Spleen (tissue), 11 donors: ENCODE measurements around the gene SUSD3. TPM values are rescaled to one million over a fixed set of nuclear protein-coding genes. Genes with fewer than 3 reads are reported as not detected.

ENCODE experiments used
- DNase-seq: peaks from one replicate; pipeline ENCODE4 v3.0.0-alpha.2; 2020
- H3K27ac ChIP-seq, 8 donors: fragments of 200-600 bp; sonication (generic) in 7 of 8; 1 replicate in 4 of 8; 2 replicates in 4 of 8; pipeline versions ENCODE4 v1.5.0 to v1.8.0; 2016 to 2021; ENCODE audit warnings: inconsistent platforms in 4 of 8, mild to moderate bottlenecking in 4 of 8, moderate library complexity in 1 of 8
- H3K27me3 ChIP-seq, 7 donors: fragments of 200-600 bp; sonication (generic) in 6 of 7; replicated peaks in 1 of 7; 1 replicate in 4 of 7; 2 replicates in 3 of 7; pipeline versions ENCODE4 v1.5.0 to v1.8.0; 2016 to 2021; ENCODE audit warnings: inconsistent platforms in 3 of 7, mild to moderate bottlenecking in 1 of 7
- H3K36me3 ChIP-seq, 6 donors: fragments of 200-600 bp; sonication (generic) in 5 of 6; 1 replicate in 4 of 6; 2 replicates in 2 of 6; pipeline versions ENCODE4 v1.5.0 to v1.8.0; 2016 to 2021; ENCODE audit warnings: inconsistent platforms in 2 of 6
- H3K4me1 ChIP-seq, 6 donors: fragments of 200-600 bp; sonication (generic) in 5 of 6; 1 replicate in 3 of 6; 2 replicates in 3 of 6; pipeline versions ENCODE4 v1.5.0 to v1.8.0; 2016 to 2021; ENCODE audit warnings: inconsistent platforms in 3 of 6
- H3K4me3 ChIP-seq, 8 donors: fragments of 200-600 bp; sonication (generic) in 7 of 8; 1 replicate in 4 of 8; 2 replicates in 4 of 8; pipeline versions ENCODE4 v1.5.0 to v1.8.0; 2016 to 2021; ENCODE audit warnings: inconsistent platforms in 4 of 8, mild to moderate bottlenecking in 4 of 8, moderate library complexity in 2 of 8
- H3K9me3 ChIP-seq, 8 donors: fragments of 200-600 bp; sonication (generic) in 7 of 8; 1 replicate in 4 of 8; 2 replicates in 4 of 8; pipeline versions ENCODE4 v1.5.0 to v1.8.0; 2016 to 2021; ENCODE audit warnings: inconsistent platforms in 4 of 8
- CTCF ChIP-seq, 11 experiments: fragments of 200-600 bp in 7 of 11; fragments of 450-650 bp in 4 of 11; sonication (generic) in 4 of 11; IDR thresholded peaks in 8 of 11; conservative IDR thresholded peaks in 3 of 11; 1 replicate in 7 of 11; 2 replicates in 4 of 11; pipeline versions ENCODE4 v1.4.0 to v1.8.0; 2016 to 2021; ENCODE audit warnings: antibody characterized with exemption in 11 of 11, inconsistent platforms in 4 of 11, mild to moderate bottlenecking in 1 of 11
- POLR2A ChIP-seq, 3 donors: fragments of 450-650 bp; IDR thresholded peaks; one replicate each; pipeline ENCODE4 v1.5.1; 2017; ENCODE audit warnings: antibody characterized with exemption in 3 of 3, mild to moderate bottlenecking in 1 of 3
- POLR2AphosphoS5 ChIP-seq, 3 donors: sonication (generic); formaldehyde crosslinking; IDR thresholded peaks; one replicate each; pipeline ENCODE4 v1.5.1; 2017; ENCODE audit warnings: antibody characterized with exemption in 3 of 3
- WGBS, 5 donors: extraction: QIAGEN DNeasy Blood & Tissue Kit in 3 of 5; methylation state at CpG; one replicate each; pipeline versions ENCODE4 v1.1.5 to v1.1.7; 2013 to 2018; 5-methylcytosine and 5-hydroxymethylcytosine counted together
- intact Hi-C: fragments of 100-400 bp; cut with DNase I; formaldehyde crosslinking; loops from one replicate; pipeline ENCODE4 v1.15.0; 2023; ENCODE audit warnings: low total_unique reads
- polyA plus RNA-seq, 3 donors: library from polyadenylated mRNA; stranded (reverse); fragments of 200-250 nt; gene quantifications; one replicate each; pipeline ENCODE4 v1.2.1, GENCODE V29; 2013
- total RNA-seq, 7 donors: library from RNA; depleted of rRNA in 3 of 7; stranded (reverse); fragments of >200 nt in 3 of 7; fragmentation: NEBNext Ultra II Directional in 4 of 7; extraction: Animal tissue kit (Norgen Biotek cat#: 25700) in 4 of 7; gene quantifications; one replicate each; pipeline versions ENCODE4 v1.1.0 to v1.2.1, GENCODE V29; 2016 to 2021
- donor health status: healthy with polysubstance abuse.
- donor health status: DM: no; HTN: no; CAD: no; lungs with moderate emphysema.
- donor health status: DM: no; HTN: no; CAD: no.
- donor health status: Bipolar disorder and iron deficiency.
- donor health status: healthy.
- donor health status: DM: no; HTN: no; CAD: no.
- donor health status: DM: yes; HTN: yes; CAD: no.

The SUSD3 gene
- total and polyA plus RNA-seq, 10 donors = 27.6 to 68.8 (median 48.3) TPM

GRCh38 chr9:93026640-93027039 lies 31.9 kb upstream of the SUSD3 start:
- intact Hi-C loops = no loop called here
- Histone ChIP-seq H3K4me3 (no peak overlapping the region), H3K27ac (peak overlapping the region in 6 of 8 donors; percentile 39 to 91 (median 82)), H3K36me3 (peaks cover 0 to 82% (median 48%) of the 10 kb centered on the region in 6 donors), H3K9me3 (no peaks in the 10 kb centered on the region), H3K27me3 (no peaks in the 10 kb centered on the region), H3K4me1 (peaks cover 9 to 82% (median 52%) of the 10 kb centered on the region in 6 donors)
- TF ChIP-seq POLR2AphosphoS5 (IDR thresholded peaks at IDR 0.05) = peak in 1 of 3 donors; percentile 60
- no peak for TF ChIP-seq POLR2A (IDR thresholded peaks at IDR 0.05)
- TF ChIP-seq CTCF (IDR thresholded peaks at IDR 0.05 in 8 of 11, conservative IDR thresholded peaks at IDR 0.05 in 3 of 11) = no peak
- no peak for DNase-seq
- WGBS, 5 donors = 90 to 98% (median 94%) methylated on average over 6 to 7 of the region's 7 CpGs

GRCh38 chr9:93027750-93028149 lies 30.8 kb upstream of the SUSD3 start:
- WGBS, 5 donors = 92 to 95% (median 94%) methylated on average over 10 of the region's 10 CpGs
- Histone ChIP-seq H3K27me3 (no peaks in the 10 kb centered on the region), H3K4me3 (no peak overlapping the region), H3K36me3 (peaks cover 0 to 82% (median 41%) of the 10 kb centered on the region in 6 donors), H3K4me1 (peaks cover 9 to 93% (median 63%) of the 10 kb centered on the region in 6 donors), H3K27ac (peak overlapping the region in 5 of 8 donors; percentile 76 to 91 (median 82)), H3K9me3 (no peaks in the 10 kb centered on the region)
- DNase-seq = no peak
- TF ChIP-seq POLR2A (IDR thresholded peaks at IDR 0.05) (no peak), CTCF (IDR thresholded peaks at IDR 0.05 in 8 of 11, conservative IDR thresholded peaks at IDR 0.05 in 3 of 11) (no peak), POLR2AphosphoS5 (IDR thresholded peaks at IDR 0.05) (no peak)
- intact Hi-C loops = no loop called here

- peak overlapping the region in 1 of 8 donors; percentile 54 for H3K4me3 ChIP-seq
- H3K4me1 ChIP-seq = peaks cover 9 to 98% (median 68%) of the 10 kb centered on the region in 6 donors
- H3K27me3 ChIP-seq = no peaks in the 10 kb centered on the region
- DNase-seq = no peak
- 2 to 5% (median 4%) methylated on average over 6 of the region's 6 CpGs for WGBS, 5 donors
- peak overlapping the region in 7 of 8 donors; percentile 65 to 91 (median 81) for H3K27ac ChIP-seq
- H3K9me3 ChIP-seq = no peaks in the 10 kb centered on the region
- TF ChIP-seq CTCF (IDR thresholded peaks at IDR 0.05 in 8 of 11, conservative IDR thresholded peaks at IDR 0.05 in 3 of 11) (peak in 1 of 11 experiments; percentile 16), POLR2AphosphoS5 (IDR thresholded peaks at IDR 0.05) (peak; percentile 6 to 85 (median 14)), POLR2A (IDR thresholded peaks at IDR 0.05) (no peak)
- intact Hi-C loops = no loop called here
- peaks cover 0 to 82% (median 36%) of the 10 kb centered on the region in 6 donors for H3K36me3 ChIP-seq
These were observed 30.0 kb upstream of the SUSD3 start for GRCh38 chr9:93028448-93029006.
